Measurements from ENCODE around the gene INVS.

GRCh38 chr9:100228352-100228869 is 129.4 kb downstream of the INVS start:
- no peak for TF ChIP-seq POLR2AphosphoS5 (IDR thresholded peaks at IDR 0.05; ENCODE audit: borderline replicate concordance, low read depth, low read length)
- TF ChIP-seq EZH2 (IDR thresholded peaks at IDR 0.05), result no peak
- no peak for TF ChIP-seq FOXP2 (optimal IDR thresholded peaks at IDR 0.05; ENCODE audit: control extremely low read depth, extremely low read length, insufficient read depth)
